HL-60 (cell line): Measurements from ENCODE around the gene S100B.

ENCODE experiments used
- DNase-seq, 2 experiments: peaks; one replicate each; pipeline ENCODE4 v3.0.0-alpha.2; 2010 to 2020; ENCODE audit warnings: low read depth in 1 of 2, low spot score in 1 of 2
- H3K27ac ChIP-seq: fragments of 250-450 bp; sonication (Bioruptor Pico); replicated peaks from 2 replicates; pipeline ENCODE4 v1.5.1; 2020; ENCODE audit warnings: mild to moderate bottlenecking, moderate library complexity
- H3K27me3 ChIP-seq: fragments of 250-450 bp; sonication (Bioruptor Pico); 2 replicates; pipeline ENCODE4 v1.5.1; 2021; ENCODE audit warnings: mild to moderate bottlenecking, moderate library complexity; ENCODE audit not compliant: insufficient read depth, poor library complexity, severe bottlenecking
- H3K4me3 ChIP-seq: replicated peaks from 2 replicates; pipeline ENCODE4 v1.5.1; 2011; ENCODE audit warnings: mild to moderate bottlenecking, control low read depth, low read length; ENCODE audit not compliant: insufficient read depth
- CTCF ChIP-seq: IDR thresholded peaks from one replicate; pipeline ENCODE4 v1.5.1; 2011; ENCODE audit warnings: low read length, control low read depth, inconsistent platforms; ENCODE audit not compliant: insufficient read depth
- GABPA ChIP-seq: IDR thresholded peaks from 2 replicates; pipeline ENCODE4 v1.6.1; 2012; ENCODE audit warnings: low read depth
- POLR2AphosphoS5 ChIP-seq: IDR thresholded peaks from 2 replicates; pipeline ENCODE4 v1.6.1; 2012; ENCODE audit warnings: low read depth
- SPI1 ChIP-seq: IDR thresholded peaks from 2 replicates; pipeline ENCODE4 v1.6.1; 2012; ENCODE audit warnings: low read depth, mild to moderate bottlenecking, borderline replicate concordance
- TF ChIP-seq, protein P1 (sequence below): IDR thresholded peaks from 2 replicates; pipeline ENCODE4 v1.6.1; 2012; ENCODE audit warnings: low read depth; ENCODE audit not compliant: insufficient replicate concordance

Gene S100B

GRCh38 chr21:46572850-46573249 lies 32.0 kb downstream of the S100B start:
- DNase-seq: no peak
- TF ChIP-seq, protein P1, sequence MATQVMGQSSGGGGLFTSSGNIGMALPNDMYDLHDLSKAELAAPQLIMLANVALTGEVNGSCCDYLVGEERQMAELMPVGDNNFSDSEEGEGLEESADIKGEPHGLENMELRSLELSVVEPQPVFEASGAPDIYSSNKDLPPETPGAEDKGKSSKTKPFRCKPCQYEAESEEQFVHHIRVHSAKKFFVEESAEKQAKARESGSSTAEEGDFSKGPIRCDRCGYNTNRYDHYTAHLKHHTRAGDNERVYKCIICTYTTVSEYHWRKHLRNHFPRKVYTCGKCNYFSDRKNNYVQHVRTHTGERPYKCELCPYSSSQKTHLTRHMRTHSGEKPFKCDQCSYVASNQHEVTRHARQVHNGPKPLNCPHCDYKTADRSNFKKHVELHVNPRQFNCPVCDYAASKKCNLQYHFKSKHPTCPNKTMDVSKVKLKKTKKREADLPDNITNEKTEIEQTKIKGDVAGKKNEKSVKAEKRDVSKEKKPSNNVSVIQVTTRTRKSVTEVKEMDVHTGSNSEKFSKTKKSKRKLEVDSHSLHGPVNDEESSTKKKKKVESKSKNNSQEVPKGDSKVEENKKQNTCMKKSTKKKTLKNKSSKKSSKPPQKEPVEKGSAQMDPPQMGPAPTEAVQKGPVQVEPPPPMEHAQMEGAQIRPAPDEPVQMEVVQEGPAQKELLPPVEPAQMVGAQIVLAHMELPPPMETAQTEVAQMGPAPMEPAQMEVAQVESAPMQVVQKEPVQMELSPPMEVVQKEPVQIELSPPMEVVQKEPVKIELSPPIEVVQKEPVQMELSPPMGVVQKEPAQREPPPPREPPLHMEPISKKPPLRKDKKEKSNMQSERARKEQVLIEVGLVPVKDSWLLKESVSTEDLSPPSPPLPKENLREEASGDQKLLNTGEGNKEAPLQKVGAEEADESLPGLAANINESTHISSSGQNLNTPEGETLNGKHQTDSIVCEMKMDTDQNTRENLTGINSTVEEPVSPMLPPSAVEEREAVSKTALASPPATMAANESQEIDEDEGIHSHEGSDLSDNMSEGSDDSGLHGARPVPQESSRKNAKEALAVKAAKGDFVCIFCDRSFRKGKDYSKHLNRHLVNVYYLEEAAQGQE: no peak
- TF ChIP-seq CTCF (no peak), POLR2AphosphoS5 (no peak), SPI1 (no peak), GABPA (no peak)
- Histone ChIP-seq H3K27ac (no peak overlapping the region), H3K27me3 (no peaks in the 10 kb centered on the region), H3K4me3 (no peak overlapping the region)

GRCh38 chr21:46570631-46571030 lies 34.3 kb downstream of the S100B start:
- no peak overlapping the region for H3K4me3 ChIP-seq
- no peak for DNase-seq
- no peak for TF ChIP-seq GABPA
- TF ChIP-seq CTCF: no peak
- TF ChIP-seq, protein P1: no peak
- TF ChIP-seq SPI1: no peak
- TF ChIP-seq POLR2AphosphoS5: no peak

DNA sequence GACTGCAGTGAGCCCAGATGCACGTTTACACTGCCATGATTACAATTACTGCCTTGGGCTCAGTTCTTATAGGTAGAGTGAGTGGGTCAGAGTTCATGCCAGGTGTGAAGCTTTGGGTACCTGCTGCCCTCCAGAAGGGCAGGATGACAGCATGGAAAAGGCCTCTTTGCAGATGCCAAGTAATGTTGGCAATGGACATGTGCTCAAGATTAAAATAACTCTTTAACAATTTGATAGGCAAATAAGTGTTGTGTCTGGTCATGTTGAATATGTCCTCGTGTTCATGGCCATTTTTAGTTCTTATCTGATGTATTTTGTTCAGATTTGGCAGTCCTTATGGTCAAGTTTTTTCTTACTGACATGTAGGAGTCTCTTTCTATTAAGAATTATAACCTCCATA lies 34.8 kb downstream of the S100B start:
- TF ChIP-seq GABPA: no peak
- TF ChIP-seq, protein P1: no peak
- TF ChIP-seq SPI1: no peak
- no peak for DNase-seq

More at GRCh38 chr21:46570631-46571030, 34.3 kb downstream of the S100B start:
- Histone ChIP-seq H3K27me3 (no peaks in the 10 kb centered on the region), H3K27ac (no peak overlapping the region)

GRCh38 chr21:46569081-46569480 lies 35.8 kb downstream of the S100B start:
- Histone ChIP-seq H3K27ac (no peak overlapping the region), H3K27me3 (no peaks in the 10 kb centered on the region), H3K4me3 (no peak overlapping the region)
- TF ChIP-seq GABPA (no peak), CTCF (no peak), SPI1 (no peak), POLR2AphosphoS5 (no peak)
- TF ChIP-seq, protein P1: no peak
- no peak for DNase-seq

More for the DNA sequence above, 34.8 kb downstream of the S100B start:
- Histone ChIP-seq H3K27ac (no peak overlapping the region), H3K27me3 (no peaks in the 10 kb centered on the region), H3K4me3 (no peak overlapping the region)
